Hematopoietic multipotent progenitor cell treated with erythropoietin and hydrocortisone succinate and interleukin-3 and kit ligand, for 4 days (in vitro differentiated cells): ENCODE measurements around the gene INTS1.
A peak's percentile ranks its signal among the peaks of the same experiment; 100 is the strongest.

ENCODE experiments used
- DNase-seq: peaks from one replicate; pipeline ENCODE4 v3.0.0-alpha.2; 2015

The INTS1 gene

DNA sequence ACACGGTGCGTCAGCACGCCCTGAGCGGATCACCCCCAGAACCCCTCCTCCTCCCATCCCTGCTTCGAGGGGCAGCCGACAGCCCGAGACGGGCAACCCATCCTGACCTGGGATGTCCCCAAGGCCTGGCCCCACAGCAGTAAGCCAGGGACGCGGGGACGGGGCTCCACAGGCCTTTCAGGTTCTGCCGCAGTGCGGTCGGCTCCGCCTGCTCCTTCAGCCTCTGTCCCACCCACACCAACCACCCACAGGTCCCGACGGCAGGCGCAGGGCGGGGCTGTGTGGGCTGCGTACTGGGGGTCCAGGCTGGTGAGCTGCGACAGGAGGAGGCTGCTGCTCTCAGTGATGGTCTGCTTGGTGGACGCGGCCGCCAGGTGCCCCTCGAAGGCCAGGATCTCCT is 16.7 kb downstream of the INTS1 start:
- DNase-seq: no peak

DNA sequence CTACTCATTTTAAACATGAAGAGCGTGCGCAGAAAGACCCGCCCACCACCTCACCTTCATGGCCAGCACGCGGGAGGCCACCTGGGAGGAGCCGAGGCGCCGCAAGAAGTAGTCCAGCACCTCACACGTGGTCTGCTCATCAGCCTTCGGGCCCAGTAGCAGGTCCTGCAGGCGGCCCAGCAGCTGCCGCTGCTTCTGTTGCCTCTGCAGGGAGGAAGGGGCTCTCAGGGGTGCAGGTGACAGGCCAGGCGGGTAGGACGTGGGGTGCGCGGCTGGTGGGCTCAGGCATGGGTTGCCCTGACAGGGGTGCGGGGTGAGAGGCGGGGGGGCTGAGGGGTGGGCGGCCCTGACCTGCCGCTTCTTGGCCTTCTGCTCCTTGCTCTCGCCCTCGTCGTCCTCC is 17.6 kb downstream of the INTS1 start:
- DNase-seq: no peak

DNA sequence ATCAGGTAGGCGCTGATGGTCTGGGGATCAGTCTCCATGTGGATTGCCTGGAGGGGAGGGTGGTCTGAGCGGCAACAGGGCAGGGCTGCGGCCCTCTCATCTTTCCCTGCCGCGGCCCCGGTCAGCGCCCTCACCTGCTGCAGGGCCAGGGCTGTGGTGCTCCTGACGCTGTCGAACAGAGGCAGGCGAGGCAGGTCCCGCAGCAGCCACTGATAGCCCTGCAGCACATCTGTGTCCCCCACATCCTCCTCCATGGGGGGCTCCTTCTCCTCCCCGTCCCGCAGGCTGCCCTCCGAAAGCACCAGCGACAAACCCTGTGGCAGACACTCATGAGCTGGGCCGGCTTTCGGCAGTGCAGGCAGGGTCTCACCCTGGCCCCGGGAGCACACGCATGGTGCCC is 19.0 kb downstream of the INTS1 start:
- no peak for DNase-seq

DNA sequence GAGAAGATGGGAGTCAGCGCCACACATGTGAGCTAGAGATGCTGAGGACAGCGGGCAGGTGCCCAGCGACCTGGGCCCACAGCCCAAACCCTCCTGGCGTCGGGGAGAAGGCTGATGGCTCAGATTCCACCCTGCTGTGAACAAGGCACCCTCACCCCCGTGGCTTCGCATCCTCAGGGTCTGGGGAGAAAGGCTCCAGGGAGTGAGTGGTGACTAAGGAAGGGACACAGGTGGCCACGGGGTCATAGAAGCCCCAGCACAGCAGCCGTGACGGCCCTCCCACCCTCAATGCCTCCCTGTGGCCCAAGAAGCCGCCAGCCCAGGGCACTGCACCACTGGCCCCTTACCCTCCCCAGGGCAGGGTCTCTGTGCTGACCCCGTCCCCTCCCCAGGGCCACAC is 19.6 kb downstream of the INTS1 start:
- no peak for DNase-seq

DNA sequence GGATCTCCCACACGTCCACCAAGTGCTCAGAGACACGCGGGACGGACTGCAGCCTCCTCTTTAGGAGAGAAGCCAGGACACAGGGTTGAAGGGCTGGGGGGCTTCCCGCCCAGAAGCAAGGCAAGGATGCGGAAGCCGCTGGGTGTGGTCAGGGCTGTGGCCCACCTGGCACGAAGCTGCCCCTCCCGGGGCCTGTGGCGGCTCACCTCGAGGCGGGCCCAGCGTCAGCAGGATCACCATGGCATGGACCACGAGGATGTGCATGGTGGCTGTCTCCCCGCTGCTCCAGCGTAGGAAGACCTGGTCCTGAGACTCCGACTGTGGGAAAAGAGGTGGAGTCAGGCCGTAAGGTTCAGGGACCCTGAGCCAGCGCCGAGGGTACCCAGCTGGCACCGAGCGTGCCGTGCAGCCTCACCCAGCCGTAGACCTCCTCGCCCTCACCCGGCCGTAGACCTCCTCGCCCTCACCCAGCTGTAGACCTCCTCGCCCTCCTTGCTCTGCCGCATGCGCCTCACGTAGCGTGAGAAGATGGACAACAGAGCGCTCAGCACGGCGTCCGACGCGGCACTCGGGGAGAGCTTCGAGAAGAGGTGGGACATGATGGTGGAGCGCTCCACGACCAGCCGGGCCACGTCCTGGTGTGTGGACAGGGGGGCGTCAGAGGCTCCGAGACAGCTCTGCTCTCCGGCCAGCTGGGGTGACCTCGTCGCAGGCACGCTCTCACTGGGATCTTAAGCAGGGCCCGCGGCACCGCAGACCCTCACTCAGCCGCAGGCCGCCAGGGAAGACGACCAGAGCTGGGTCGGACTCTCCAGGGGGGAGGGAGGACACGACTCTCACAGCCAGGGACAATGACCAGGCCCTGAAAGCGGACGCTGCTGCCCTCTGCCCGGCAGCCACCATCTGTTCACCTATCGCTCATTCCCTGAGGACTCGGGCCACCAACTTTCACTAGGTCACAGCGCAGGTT is 20.4 kb downstream of the INTS1 start:
- DNase-seq: no peak

DNA sequence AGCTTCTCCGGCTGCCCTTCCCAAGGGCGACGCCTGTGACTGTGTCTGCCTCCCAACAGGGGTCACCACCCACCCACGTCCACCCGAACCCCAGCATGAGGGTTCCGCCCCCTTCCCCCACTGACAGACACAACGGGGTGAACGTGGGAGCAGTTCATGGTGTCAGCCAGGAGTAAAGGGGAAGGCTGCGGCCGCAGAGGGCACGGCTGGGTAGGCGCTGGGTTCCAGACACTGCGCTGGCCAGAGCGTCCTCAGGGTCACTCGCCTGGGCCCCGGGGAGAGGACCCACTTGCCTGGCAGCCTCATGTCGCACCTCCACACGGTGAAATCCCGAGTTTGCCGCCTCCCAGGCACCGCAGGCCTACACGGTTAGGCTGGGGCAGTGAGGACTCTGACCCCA is 21.1 kb downstream of the INTS1 start:
- no peak for DNase-seq

DNA sequence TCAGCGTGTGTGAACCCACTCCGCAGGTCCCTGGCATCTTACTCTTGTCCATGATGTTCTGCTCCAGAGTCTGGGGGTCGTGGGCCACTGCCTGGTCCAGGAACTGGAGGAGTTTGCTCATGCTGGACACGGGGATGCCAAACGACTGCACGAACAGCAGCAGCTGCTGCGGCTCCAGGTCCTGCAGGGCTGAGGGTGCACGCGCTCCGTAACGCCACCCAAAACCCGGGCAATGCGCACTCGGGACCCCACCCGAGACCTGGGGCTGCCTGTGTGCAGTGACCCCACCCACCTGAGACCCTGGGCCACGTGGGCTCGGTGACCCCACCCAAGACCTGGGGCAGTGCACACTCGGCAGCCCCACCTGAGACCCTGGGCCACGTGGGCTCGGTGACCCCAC is 22.9 kb downstream of the INTS1 start:
- no peak for DNase-seq

DNA sequence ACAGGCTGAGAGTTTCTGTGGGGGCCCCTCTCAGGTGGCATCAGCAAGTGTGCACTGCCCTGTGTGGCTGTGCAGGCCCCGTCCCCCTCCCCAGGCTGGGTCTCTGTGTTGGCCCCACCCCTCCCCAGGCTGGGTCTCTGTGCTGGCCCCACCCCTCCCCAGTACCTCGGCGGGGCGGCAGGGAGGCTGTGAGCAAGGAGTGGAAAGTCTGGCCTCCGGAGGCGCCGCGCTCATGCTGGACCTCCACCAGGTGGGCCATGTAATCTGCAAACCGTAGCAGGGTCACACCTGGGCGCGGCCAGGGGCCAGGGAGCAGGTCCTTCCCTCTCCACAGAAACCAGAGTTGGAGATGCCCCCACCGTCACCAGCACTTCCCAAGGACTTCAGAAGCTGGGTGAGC is 23.5 kb downstream of the INTS1 start:
- no peak for DNase-seq

DNA sequence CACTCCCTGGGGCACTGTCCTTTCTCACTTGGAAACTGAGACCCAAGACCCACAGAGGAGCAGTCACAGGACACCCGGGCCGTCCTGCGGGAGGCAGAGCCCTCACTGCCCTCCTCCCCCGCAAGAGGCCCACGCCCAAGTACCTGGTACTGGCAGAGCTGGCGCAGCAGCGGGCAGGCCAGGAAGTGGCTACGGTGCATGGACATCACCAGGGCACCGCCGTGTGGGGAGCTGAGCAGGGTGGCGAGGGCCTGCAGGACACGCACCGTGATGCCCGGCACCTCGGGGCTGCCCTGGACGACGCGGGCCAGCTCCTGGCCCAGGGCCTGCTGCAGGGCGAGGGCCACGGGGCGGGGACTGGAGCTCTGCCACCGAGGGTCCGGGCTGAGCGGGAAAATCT is 24.9 kb downstream of the INTS1 start:
- DNase-seq: no peak

DNA sequence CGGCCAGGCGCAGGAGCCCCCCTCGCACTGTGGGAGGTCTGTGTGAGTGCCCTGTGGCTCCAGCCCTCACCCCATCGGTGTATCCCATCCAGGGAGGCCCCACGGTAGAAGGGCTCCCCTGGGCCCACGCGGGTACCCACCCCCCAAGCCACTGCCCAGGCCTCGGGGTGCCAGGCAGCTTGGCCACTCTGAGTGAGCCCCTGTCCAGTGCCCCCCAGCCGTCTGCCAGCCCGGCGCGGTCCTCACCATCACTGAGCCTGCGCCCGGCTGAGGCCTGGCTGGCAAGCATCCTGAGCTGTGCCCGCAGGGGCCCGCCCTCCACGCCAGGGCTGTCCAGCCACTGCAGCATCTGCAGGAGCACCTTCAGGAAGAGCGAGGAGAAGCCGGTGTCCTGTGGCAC is 25.7 kb downstream of the INTS1 start:
- DNase-seq: no peak

DNA sequence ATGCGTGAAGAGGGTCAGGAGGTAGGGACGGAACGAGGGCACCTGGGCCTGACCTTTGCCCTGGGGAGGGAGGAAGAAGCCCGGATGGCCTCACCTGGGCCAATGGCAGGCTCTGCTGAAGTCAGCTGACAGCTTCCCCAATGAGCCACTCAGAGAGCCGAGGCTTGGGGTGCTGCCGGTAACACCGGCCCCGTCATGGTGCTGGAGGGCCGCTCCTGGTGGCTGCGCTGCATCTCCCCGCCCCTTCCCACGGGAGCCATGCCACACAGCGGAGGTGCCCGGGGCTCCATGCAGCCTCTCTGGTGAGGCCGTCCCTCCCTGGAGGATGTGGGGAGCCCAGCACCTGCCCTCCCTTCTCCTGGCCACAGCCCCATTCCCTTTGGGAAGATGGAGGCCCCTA is 27.3 kb downstream of the INTS1 start:
- DNase-seq: no peak

DNA sequence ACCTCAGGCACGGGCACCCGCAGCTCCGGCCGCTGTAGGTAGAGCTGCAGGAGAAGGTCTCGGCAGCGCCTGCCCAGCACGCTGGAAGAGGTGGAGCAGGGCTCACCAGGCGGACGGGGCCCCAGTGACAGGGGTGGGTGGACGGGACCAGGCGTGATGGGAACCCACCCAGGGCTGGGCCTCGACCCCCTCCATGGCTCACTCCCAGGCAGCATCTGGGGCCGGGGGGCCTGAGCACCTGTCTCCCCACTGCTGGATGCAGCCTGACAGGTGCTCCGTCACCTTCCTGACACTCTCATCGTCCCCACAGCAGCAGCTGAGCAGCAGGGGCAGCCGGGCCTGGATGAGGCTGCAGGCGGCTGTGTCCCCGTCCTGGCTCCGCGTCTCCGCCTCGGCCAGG is 28.2 kb downstream of the INTS1 start:
- DNase-seq: no peak

DNA sequence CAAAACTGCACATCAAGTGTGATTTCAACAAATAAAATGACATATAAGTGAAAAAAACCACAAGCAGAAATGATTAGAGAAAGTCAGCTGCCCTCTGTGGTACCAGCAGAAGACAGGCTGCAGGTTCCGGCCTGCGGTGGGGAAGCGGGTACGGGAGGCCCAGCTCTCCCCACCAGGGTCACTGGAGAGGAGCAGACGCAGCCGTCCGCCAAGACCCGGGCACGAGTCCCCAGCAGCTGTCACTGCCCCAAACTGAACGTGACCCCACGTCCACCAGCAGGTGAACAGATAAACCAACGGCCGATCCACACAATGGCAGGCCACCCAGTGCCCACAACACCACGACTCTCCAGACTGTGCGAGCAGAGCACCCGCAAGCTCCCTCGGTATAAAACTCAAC is 28.8 kb downstream of the INTS1 start:
- no peak for DNase-seq

DNA sequence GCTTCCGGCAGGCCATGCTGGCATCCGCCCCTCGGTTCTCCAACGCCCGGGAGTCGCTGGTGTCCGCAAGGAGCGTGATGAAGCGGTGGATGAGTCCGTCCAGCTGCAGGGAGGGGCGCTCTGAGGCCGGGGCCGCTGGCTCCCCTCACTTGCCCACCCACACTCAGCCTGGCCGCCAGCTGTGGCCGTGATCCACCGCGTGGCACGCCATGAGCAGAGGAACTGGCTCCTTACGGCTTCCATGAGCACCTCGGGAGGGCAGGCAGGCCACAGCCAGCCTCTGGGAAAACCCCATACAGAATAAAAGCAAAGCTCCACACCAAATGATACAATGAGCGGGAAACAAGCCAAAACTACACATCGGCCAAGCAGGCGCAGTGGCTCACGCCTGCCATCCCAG is 29.5 kb downstream of the INTS1 start:
- DNase-seq: no peak

DNA sequence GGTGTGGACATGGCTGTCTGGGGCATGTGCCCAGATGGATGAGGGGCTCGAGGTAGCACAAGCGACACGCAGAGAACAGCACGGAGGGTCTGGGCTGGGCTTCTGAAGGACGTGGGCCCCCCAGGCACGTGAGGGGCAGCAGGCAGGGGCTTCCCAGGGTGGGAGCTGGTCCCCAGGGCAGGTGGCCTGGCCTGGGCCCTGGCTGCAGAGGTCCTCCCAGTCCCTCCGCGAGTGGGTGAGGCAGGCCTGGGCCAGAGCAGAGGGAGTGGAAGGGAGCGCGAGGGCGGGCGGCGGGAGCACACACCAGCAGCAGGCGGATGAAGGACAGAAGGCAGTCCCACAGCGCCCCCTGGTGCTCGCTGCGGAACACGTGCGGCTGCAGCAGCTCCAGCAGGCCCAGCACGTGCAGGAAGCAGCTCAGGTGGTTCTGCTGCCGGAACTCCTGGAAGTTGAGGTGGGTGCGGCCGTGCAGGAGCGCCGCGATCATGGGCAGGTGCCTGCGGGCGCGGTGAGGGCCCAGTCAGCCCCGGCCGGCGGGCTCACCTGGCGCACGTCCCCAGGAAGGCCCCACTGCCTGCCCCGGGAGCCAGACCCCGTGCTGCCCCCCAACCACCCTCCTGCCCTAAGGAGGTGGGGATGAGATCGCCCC is 30.2 kb downstream of the INTS1 start:
- DNase-seq: peak; percentile 94

DNA sequence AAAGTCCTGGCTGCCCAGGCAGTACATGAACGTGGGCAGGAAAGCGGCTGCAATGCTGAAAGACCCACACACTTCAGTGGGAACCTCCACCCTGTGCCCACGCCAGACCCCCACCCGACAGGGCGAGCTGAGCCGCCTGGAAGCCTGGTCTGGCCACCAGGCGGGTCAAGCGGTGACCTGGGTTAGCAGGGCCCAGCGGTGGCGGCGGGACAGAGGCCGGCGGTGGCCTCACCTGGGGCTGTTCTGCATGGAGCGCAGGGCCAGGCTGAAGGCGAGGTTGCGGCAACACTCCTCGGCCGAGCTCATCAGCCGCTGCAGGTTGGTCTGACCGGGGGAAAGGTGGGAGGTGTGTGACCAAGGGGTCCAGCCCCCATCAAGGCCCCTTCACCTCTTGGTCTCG is 33.3 kb downstream of the INTS1 start:
- no peak for DNase-seq

DNA sequence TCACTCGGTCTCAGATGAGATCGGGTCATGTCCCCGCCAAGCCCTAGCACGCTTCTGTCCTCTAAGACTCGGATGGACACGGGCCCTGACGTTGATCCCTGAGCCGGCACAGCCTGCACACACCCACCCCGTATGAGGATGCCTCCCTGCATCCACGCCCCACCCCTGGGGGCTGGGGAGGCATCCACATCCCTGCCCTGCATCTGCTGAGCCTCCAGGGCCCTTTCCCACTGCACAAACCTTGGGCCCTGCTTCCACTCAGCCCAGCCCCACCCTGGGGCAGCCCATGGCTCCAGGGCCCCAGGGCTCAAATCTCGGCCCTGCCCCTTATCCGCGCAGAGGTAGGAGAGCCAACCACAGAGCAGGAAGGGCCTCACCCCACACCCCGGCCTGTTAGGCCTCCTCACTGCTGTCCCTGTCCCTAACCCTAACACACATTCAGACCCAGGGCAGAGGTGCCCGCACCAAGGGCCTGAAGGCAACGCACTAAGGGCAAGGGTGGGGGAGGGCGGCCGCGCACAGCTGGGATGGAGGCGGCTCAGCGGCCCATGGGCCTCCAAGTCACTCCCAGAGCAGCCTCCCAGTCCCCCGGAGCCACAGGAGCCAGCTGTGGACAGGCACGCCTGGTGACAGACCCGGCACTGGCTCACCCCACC is 35.4 kb downstream of the INTS1 start:
- DNase-seq: no peak

DNA sequence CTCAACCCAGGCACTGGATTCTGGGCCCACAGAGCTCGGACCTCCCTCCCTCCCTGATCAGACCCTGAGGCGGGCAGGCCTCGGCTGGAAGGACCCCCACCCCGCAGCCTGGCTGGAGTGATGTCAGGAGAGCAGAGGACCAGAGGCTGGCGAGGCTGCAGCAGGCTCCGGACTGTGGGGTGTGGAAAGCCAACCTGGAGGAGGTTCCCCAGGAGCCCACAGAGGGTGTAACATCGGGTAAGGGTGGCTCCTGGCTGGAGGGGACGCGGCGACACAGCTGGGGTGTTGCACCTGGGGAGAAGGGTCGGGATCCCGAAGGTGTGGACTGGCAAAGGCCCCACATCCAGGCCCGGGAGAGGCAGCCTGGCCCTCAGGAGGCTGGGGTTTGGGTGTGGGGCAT is 36.0 kb downstream of the INTS1 start:
- DNase-seq: no peak

DNA sequence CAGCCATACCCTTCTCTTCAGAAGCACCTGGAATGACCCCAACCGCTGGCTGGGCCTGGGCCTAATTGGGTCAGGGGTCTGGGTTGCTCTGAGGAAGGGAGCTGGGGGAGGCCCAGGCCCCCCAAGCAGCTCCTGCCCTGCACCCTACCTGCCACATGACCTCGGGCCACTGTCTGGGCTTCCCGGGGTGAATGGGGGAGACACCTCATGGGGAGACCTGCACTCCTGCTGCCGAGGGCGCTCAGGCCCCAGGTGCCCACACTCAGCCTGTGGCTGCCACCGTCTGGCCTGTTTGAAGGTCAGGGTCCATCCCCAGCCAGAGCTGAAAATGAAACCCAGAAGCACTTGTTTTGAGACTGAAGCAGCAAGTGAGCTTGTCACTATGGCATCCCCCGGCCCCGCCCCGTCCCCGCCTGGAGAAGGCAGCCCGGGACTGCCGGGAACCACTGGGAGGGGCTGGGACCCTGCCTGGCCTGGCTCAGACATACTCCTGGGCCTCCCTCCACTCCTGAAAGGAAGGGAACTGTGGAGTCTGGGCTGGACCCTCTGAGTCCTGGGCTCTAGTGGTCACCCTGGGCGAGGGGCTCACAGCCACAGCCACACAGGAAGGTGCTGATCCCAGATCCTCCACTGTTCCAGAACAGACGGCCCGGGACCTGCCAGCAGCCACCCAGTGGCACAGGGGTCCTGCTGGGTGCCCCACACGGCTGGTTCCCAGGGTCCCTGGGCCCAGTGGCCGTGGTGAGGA is 37.5 kb downstream of the INTS1 start:
- DNase-seq: peak; percentile 42

DNA sequence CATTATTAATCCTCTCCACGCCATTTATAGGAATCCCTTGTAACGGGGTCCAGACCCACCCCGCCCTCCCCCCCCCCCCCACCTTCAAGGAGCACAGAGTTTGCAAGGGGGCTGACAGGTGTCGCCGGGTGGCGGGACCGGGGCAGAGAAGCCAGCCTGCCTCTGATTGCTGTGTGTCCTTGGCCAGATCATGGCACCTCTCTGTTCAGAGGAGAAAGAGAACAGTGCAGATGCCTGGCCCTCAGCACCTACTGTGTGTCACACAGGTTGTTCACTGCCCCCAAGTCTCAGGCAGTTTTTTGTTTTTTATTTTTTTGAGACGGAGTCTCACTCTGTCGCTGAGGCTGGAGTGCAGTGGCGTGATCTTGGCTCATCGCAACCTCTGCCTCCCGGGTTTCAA is 39.5 kb downstream of the INTS1 start:
- no peak for DNase-seq

DNA sequence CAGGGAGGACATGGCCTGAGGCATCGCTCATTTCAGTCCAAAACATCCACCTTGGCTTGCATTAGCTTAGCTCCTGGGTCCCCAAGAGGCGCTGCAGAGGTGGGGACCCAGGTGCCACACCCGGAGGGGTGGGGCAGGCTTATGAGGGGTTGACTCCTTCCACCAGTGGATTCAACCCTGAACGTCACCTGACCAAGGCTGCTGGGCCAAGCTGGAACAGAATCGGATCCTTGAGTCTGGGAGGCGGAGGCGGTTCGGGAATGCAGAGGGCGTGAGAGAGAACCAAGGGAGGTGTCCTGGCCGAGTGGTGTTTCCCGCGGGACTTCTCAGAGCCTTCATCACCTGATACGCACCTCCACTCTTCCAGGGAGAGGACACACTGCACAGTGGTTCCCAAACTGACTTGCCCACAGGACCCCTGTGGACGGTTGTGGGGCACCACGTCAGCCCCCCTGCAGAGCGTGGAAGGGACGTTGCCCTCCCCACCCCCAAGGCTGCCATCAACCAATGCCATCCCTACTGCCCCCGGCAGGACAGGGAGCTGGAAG is 40.4 kb downstream of the INTS1 start:
- no peak for DNase-seq

DNA sequence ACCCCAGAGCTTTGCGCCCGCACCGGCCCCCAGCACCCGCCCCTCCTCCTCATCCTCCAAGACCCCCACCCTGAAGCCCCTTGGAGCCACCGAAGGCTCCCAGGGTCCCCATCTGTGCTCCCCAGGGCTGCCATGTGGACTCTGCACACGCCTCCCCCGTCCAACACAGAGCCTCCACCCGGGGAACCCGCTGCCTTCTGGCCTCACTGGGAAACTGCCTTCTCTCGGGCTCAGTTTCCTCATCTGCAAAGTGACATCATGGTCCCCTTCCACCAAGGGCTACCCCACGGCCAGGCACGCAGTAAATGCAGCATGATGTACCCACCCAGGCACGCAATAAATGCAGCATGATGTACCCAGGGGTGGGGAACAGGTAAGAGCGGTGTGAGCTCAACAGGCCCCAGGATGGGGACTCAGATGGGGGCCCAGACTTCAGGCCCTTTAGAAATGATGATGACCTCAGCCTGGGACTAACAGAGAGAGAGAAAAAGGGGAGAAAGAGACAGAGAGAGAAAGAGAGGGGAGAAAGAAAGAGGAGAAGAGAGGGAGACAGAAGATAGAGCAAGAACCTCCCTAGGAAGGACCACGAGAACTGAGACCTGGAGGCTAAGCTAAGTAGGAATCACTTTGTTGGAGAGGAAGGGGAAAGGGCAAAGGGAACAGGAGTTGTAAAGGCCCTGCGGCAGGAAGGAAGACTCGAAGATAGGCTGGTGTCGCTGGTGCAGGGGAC is 42.4 kb downstream of the INTS1 start:
- peak; percentile 54 for DNase-seq
